ENCODE results near the gene GRIP2.

DNA sequence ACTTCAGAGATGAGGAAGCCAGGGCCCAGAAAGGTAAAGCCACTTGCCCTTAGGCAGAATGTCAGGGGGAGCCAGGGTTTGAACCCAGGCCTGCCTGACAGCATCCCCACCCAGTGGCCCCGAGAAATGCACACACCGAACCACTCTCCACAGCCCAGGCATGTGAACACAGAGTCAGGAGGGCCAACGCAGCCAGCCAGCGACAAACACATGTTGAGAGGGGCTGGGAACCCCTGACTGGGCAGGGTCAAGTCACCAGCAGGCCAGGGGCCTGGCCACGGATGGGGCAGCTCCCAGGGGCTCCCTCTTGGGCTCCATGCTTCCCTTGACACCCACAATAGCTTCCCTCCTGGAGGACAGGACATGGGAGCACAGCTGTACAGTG is 5.1 kb upstream of the GRIP2 start:
- TF ChIP-seq CTCF (IDR thresholded peaks at IDR 0.05) (no peak), POLR2A (IDR thresholded peaks at IDR 0.05) (no peak)
